ENCODE results near the gene PACSIN2. TPM values are rescaled to one million over a fixed set of nuclear protein-coding genes. Genes with fewer than 3 reads are reported as not detected.
A peak's percentile ranks its signal among the peaks of the same experiment; 100 is the strongest.

Gene PACSIN2
- total RNA-seq, 1 donor from 2014 or later = 48.9 TPM

DNA sequence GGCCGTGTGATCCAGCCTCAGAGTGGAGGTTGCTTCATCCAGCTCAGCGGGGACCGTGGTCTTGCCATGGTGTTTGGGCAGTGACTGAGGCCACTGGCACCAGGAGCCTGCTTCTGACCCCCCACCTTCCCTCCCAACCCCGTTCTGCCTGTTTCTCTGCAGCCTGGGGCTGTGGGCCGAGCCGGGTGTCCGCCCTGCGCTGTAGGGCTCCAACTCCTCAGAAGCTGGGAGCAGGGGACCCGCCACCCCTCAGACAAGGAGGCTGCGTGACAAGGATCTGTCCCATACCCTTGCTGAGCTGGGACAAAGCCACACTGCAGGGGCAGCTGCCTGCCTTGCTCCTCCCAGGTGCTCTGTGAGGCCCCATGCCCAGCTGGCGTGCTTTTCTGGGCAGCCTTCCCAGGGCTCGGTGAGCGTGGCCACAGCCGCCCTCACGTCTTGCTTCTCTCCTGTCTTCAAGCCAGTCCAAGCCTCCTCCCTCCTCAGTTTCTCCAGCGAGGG is 146.1 kb downstream of the PACSIN2 start:
- H3K27me3 Mint-ChIP-seq = no peaks in the 10 kb centered on the region
- POLR2A ChIA-PET = interaction anchor here (1.7 kb wide), 1 partner anchor 255 kb away, joined by 6 read pairs; the partner anchor contains the start of gene POLDIP3
- intact Hi-C loops (cut with micrococcal nuclease) = loop anchor here (10.0 kb wide), 1 partner anchor 334 kb away; no protein-coding TSS in a partner anchor
- ATAC-seq (ENCODE audit: low read depth) (no peak), DNase-seq (no peak)
- no peak overlapping the region for H3K27ac Mint-ChIP-seq
- no peaks in the 10 kb centered on the region for H3K9me3 Mint-ChIP-seq
- TF ChIP-seq, protein P1, sequence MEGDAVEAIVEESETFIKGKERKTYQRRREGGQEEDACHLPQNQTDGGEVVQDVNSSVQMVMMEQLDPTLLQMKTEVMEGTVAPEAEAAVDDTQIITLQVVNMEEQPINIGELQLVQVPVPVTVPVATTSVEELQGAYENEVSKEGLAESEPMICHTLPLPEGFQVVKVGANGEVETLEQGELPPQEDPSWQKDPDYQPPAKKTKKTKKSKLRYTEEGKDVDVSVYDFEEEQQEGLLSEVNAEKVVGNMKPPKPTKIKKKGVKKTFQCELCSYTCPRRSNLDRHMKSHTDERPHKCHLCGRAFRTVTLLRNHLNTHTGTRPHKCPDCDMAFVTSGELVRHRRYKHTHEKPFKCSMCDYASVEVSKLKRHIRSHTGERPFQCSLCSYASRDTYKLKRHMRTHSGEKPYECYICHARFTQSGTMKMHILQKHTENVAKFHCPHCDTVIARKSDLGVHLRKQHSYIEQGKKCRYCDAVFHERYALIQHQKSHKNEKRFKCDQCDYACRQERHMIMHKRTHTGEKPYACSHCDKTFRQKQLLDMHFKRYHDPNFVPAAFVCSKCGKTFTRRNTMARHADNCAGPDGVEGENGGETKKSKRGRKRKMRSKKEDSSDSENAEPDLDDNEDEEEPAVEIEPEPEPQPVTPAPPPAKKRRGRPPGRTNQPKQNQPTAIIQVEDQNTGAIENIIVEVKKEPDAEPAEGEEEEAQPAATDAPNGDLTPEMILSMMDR (IDR thresholded peaks at IDR 0.05) = no peak
- H3K4me3 Mint-ChIP-seq = no peak overlapping the region
- peaks cover 12% of the 10 kb centered on the region for H3K4me1 Mint-ChIP-seq
- CTCF ChIA-PET = interaction anchor here (1.7 to 4.0 kb wide), 5 partner anchors 13 to 336 kb away, joined by 4 to 26 read pairs (median 8); no protein-coding TSS in a partner anchor
- peaks cover 41% of the 10 kb centered on the region for H3K36me3 Mint-ChIP-seq (ENCODE audit: low read depth)

DNA sequence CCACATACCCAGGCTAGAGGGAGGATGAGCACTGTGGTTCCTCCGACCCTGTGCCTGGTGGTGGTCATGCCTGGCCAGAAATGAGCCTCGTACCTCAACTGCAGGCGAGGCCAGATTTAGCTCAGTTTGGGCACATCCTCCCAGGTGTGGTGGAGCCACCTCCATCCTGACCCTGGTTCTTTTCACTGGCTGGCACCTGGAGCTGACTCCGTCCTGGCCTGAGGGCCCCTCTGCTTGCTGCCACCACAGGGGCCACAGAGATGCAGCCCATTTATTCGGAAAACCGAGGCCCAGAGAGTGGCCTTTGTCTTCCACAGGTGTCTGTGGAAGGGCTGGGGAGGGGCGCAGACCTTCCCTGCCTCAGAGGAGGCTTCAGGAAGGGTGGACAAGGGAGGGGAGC is 148.8 kb downstream of the PACSIN2 start:
- DNase-seq = no peak
- TF ChIP-seq, protein P1 (IDR thresholded peaks at IDR 0.05) = no peak
- Mint-ChIP-seq H3K27me3 (no peaks in the 10 kb centered on the region), H3K27ac (no peak overlapping the region), H3K4me3 (no peak overlapping the region), H3K9me3 (peaks cover 3% of the 10 kb centered on the region), H3K4me1 (peaks cover 32% of the 10 kb centered on the region), H3K36me3 (ENCODE audit: low read depth) (peaks cover 25% of the 10 kb centered on the region)
- CTCF ChIA-PET = interaction anchor here (0.7 to 4.0 kb wide), 6 partner anchors 10 to 278 kb away, joined by 3 to 26 read pairs (median 10); no protein-coding TSS in a partner anchor
- no peak for ATAC-seq (ENCODE audit: low read depth)
- POLR2A ChIA-PET = interaction anchor here (0.6 kb wide), 1 partner anchor 168 kb away, joined by 4 read pairs; no protein-coding TSS in a partner anchor
- intact Hi-C loops (cut with micrococcal nuclease) = loop anchor here (10.0 kb wide), 1 partner anchor 331 kb away; no protein-coding TSS in a partner anchor

DNA sequence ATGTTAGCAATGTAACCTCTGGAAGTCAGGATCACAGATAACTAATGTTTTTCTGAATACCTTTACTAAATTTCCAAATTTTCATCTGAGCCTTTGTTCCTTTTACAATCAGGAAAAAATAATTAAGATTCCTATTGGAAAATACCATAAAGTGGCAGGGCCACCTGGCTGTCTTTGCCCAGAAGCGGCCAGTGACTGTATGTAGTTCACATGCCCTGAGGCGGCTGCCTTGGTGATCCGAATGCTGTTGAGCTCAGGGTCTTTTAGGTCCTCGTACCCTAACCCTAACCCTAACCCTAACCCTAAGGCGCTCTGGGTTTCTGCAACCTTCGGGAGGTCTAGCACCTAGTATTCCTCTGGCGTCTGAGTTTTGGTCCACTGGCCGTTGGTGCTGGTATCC is 149.4 kb downstream of the PACSIN2 start:
- H3K4me1 Mint-ChIP-seq = peaks cover 38% of the 10 kb centered on the region
- intact Hi-C loops (cut with micrococcal nuclease) = loop anchor here (10.0 kb wide), 1 partner anchor 331 kb away; no protein-coding TSS in a partner anchor
- H3K36me3 Mint-ChIP-seq (ENCODE audit: low read depth) = peaks cover 20% of the 10 kb centered on the region
- POLR2A ChIA-PET = interaction anchor here (0.6 to 1.6 kb wide), 3 partner anchors 76 to 251 kb away, joined by 3 to 4 read pairs (median 4); partner anchors contain the start of gene POLDIP3
- ATAC-seq (ENCODE audit: low read depth) = no peak
- CTCF ChIA-PET = interaction anchor here (2.8 to 4.0 kb wide), 2 partner anchors 36 to 168 kb away, joined by 9 to 25 read pairs; no protein-coding TSS in a partner anchor
- no peaks in the 10 kb centered on the region for H3K27me3 Mint-ChIP-seq
- no peak overlapping the region for H3K27ac Mint-ChIP-seq
- TF ChIP-seq, protein P1 (IDR thresholded peaks at IDR 0.05) = no peak
- H3K9me3 Mint-ChIP-seq = peaks cover 3% of the 10 kb centered on the region
- DNase-seq = no peak
- H3K4me3 Mint-ChIP-seq = no peak overlapping the region

DNA sequence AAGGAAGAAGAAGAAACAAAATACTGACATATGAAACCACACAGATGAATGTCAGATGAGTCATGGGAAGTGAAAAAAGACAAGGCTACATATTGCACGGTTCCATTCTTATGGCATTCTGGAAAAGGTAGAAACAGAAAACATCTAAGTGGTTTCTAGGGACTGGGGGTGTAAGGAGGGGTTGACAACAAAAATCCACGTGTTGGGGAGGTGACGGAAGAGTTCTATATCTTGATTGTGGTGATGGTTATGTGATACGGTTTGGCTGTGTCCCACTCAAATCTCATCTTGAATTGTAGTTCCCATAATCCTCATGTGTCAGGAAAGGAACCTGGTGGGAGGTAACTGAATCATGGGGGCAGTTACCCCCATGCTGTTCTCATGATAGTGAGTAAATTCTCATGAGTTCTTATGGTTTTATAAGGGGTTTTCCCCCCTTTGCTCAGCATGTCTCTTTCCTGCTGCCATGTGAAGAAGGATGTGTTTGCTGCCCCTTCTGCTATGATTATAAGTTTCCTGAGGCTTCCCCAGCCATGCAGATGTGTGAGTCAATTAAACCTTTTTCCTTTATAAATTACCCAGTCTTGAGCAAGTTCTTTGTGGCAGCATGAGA is 151.5 kb downstream of the PACSIN2 start:
- ChIA-PET POLR2A (interaction anchor here (0.6 to 2.9 kb wide), 8 partner anchors 26 to 286 kb away, joined by 4 to 18 read pairs (median 7); partner anchors contain the start of gene POLDIP3), CTCF (no interaction called here)
- H3K27me3 Mint-ChIP-seq = no peaks in the 10 kb centered on the region
- peaks cover 45% of the 10 kb centered on the region for H3K4me1 Mint-ChIP-seq
- intact Hi-C loops (cut with micrococcal nuclease) = loop anchor here (1.0 to 10.0 kb wide), 3 partner anchors 70 to 329 kb away; no protein-coding TSS in a partner anchor
- peak overlapping the region; percentile 96 for H3K27ac Mint-ChIP-seq
- ATAC-seq (ENCODE audit: low read depth) = peak; percentile 60
- H3K9me3 Mint-ChIP-seq = peaks cover 3% of the 10 kb centered on the region
- TF ChIP-seq, protein P1 (IDR thresholded peaks at IDR 0.05) = no peak
- H3K36me3 Mint-ChIP-seq (ENCODE audit: low read depth) = peaks cover 10% of the 10 kb centered on the region
- no peak for DNase-seq
- H3K4me3 Mint-ChIP-seq = peak overlapping the region; percentile 64
